ENCODE data around the gene VPS51. TPM values are rescaled to one million over a fixed set of nuclear protein-coding genes. Genes with fewer than 3 reads are reported as not detected.

The VPS51 gene
- total and polyA plus RNA-seq, 12 donors = 28.0 to 269 (median 146) TPM

GRCh38 chr11:65128182-65129145 lies 32.5 kb downstream of the VPS51 start:
- 58 to 66% (median 64%) methylated on average over 5 to 15 of the region's 15 CpGs for WGBS, 4 donors
- no peak overlapping the region for H3K4me3 ChIP-seq
- peak; percentile 21 to 57 (median 35) for DNase-seq
- TF ChIP-seq, protein P1, sequence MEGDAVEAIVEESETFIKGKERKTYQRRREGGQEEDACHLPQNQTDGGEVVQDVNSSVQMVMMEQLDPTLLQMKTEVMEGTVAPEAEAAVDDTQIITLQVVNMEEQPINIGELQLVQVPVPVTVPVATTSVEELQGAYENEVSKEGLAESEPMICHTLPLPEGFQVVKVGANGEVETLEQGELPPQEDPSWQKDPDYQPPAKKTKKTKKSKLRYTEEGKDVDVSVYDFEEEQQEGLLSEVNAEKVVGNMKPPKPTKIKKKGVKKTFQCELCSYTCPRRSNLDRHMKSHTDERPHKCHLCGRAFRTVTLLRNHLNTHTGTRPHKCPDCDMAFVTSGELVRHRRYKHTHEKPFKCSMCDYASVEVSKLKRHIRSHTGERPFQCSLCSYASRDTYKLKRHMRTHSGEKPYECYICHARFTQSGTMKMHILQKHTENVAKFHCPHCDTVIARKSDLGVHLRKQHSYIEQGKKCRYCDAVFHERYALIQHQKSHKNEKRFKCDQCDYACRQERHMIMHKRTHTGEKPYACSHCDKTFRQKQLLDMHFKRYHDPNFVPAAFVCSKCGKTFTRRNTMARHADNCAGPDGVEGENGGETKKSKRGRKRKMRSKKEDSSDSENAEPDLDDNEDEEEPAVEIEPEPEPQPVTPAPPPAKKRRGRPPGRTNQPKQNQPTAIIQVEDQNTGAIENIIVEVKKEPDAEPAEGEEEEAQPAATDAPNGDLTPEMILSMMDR (IDR thresholded peaks at IDR 0.05) = no peak
- TF ChIP-seq POLR2A (IDR thresholded peaks at IDR 0.05) = no peak
- H3K4me1 ChIP-seq (replicated peaks in 1 of 2) = peaks cover 10 to 28% of the 10 kb centered on the region in 2 donors
- peak overlapping the region in 1 of 5 donors; percentile 16 for H3K27ac ChIP-seq
- H3K27me3 ChIP-seq = no peaks in the 10 kb centered on the region
- H3K36me3 ChIP-seq (replicated peaks in 1 of 2) = peaks cover 0 to 88% of the 10 kb centered on the region in 2 donors
- no peaks in the 10 kb centered on the region for H3K9me3 ChIP-seq (replicated peaks in 1 of 3)
- intact Hi-C loops (cut with DNase I) = no loop called here

- peaks cover 10 to 30% of the 10 kb centered on the region in 2 donors for H3K4me1 ChIP-seq (replicated peaks in 1 of 2)
- intact Hi-C loops (cut with DNase I) = no loop called here
- no peaks in the 10 kb centered on the region for H3K9me3 ChIP-seq (replicated peaks in 1 of 3)
- TF ChIP-seq, protein P1 (IDR thresholded peaks at IDR 0.05) = no peak
- TF ChIP-seq POLR2A (IDR thresholded peaks at IDR 0.05) = no peak
- H3K4me3 ChIP-seq = no peak overlapping the region
- no peaks in the 10 kb centered on the region for H3K27me3 ChIP-seq
- 82 to 93% (median 89%) methylated on average over 7 to 13 of the region's 13 CpGs for WGBS, 4 donors
- peaks cover 0 to 83% of the 10 kb centered on the region in 2 donors for H3K36me3 ChIP-seq (replicated peaks in 1 of 2)
- DNase-seq = peak in 3 of 7 donors; percentile 6 to 53 (median 18)
- H3K27ac ChIP-seq = peak overlapping the region in 1 of 5 donors; percentile 6
These were observed 33.8 kb downstream of the VPS51 start for GRCh38 chr11:65129649-65130441.

DNA sequence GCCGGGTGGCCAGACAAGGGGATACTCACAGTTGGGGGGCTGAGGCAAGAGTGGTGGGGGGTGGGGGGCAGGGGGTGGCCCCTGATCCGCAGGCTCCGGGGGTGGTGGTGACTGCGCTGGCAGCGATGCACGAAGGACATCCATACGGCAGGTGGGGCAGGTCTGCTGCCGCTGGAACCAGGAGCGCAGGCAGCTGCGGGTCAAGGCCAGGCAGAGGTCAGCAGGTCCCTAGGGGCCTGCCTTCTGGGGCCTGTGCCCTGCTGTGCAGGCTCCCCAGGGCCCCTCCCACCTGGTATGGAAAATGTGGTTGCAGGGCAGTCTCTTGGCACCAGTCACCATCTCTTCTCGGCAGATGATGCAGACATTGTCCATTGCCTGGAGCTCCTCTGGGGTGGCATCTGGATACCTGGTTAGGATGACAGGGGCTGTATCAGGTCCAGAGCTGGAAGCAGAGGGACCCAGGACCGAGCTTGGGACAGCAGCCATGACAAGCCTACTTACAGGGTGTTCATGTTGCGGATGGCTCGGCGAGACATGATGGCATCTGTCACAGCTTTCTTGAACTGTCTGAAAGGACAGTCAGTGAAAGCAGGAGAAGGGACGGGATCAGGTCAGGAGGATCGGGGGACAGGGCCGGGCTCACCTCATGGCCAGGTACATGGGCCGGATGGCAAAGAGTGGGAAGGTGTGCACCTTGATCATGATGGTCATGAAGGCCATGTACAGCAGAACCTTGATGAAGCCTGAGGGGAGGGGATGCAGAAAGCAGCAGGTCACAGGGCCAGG lies 34.8 kb downstream of the VPS51 start:
- Histone ChIP-seq H3K4me3 (no peak overlapping the region), H3K4me1 (replicated peaks in 1 of 2) (peaks cover 17 to 37% of the 10 kb centered on the region in 2 donors), H3K27ac (no peak overlapping the region), H3K9me3 (replicated peaks in 1 of 3) (no peaks in the 10 kb centered on the region), H3K27me3 (no peaks in the 10 kb centered on the region), H3K36me3 (replicated peaks in 1 of 2) (peaks cover 0 to 73% of the 10 kb centered on the region in 2 donors)
- intact Hi-C loops (cut with DNase I) = no loop called here
- 75 to 91% (median 83%) methylated on average over 9 to 19 of the region's 19 CpGs for WGBS, 4 donors
- TF ChIP-seq, protein P1 (IDR thresholded peaks at IDR 0.05) = no peak
- TF ChIP-seq POLR2A (IDR thresholded peaks at IDR 0.05) = no peak
- DNase-seq = peak in 3 of 7 donors; percentile 13 to 53 (median 30)

Measured in adrenal gland (tissue), 12 donors.